K562 (cell line): Measurements from ENCODE around the gene CBLC. TPM values are rescaled to one million over a fixed set of nuclear protein-coding genes. Genes with fewer than 3 reads are reported as not detected.

ENCODE experiments used
- BCOR ChIP-seq: fragments of 450-650 bp; IDR thresholded peaks from 2 replicates; pipeline ENCODE4 v1.6.1; 2016
- DDX20 ChIP-seq: fragments of 450-650 bp; IDR thresholded peaks from 2 replicates; pipeline ENCODE4 v1.6.1; 2016; ENCODE audit warnings: missing genetic modification characterization, low read depth, mild to moderate bottlenecking, missing compliant biosample characterization, moderate library complexity
- NFIX ChIP-seq: fragments of 250-450 bp; sonication (Bioruptor Pico); IDR thresholded peaks from 2 replicates; pipeline ENCODE4 v1.4.0; 2020; ENCODE audit warnings: low read depth, mild to moderate bottlenecking, moderate library complexity
- NR2C2 ChIP-seq, 2 experiments: fragments of 200-800 bp in 1 of 2; sonication (Bioruptor generic) in 1 of 2; sonication (generic) in 1 of 2; formaldehyde crosslinking in 1 of 2; IDR thresholded peaks; 2 replicates each; pipeline versions ENCODE4 v1.6.1 to v1.8.0; 2016 to 2022; ENCODE audit warnings: mild to moderate bottlenecking in 1 of 2, missing compliant biosample characterization in 1 of 2, missing genetic modification characterization in 1 of 2, missing genetic modification reagents in 1 of 2
- RBFOX2 ChIP-seq: fragments of 200-400 bp; formaldehyde crosslinking; IDR thresholded peaks from 2 replicates; pipeline ENCODE4 v1.6.1; 2017; ENCODE audit warnings: low read depth, mild to moderate bottlenecking, low read length, moderate library complexity
- RBM17 ChIP-seq: fragments of 200-400 bp; formaldehyde crosslinking; IDR thresholded peaks from 2 replicates; pipeline ENCODE4 v1.6.1; 2017; ENCODE audit warnings: low read depth, mild to moderate bottlenecking, low read length, borderline replicate concordance
- SIN3B ChIP-seq: fragments of 450-650 bp; IDR thresholded peaks from 2 replicates; pipeline ENCODE4 v1.6.1; 2017; ENCODE audit warnings: low read depth, mild to moderate bottlenecking, moderate library complexity
- TCFL5 ChIP-seq: fragments of 250-450 bp; sonication (Bioruptor Pico); conservative IDR thresholded peaks from 2 replicates; pipeline ENCODE4 v1.6.1; 2021; ENCODE audit warnings: mild to moderate bottlenecking, moderate library complexity, matching md5 sums
- ZNF165 ChIP-seq: fragments of 250-450 bp; sonication (Bioruptor Pico); IDR thresholded peaks from 2 replicates; pipeline ENCODE4 v1.4.0; 2020; ENCODE audit warnings: borderline replicate concordance
- ZNF239 ChIP-seq: fragments of 250-450 bp; sonication (Bioruptor Pico); IDR thresholded peaks from 2 replicates; pipeline ENCODE4 v1.4.0; 2020; ENCODE audit warnings: mild to moderate bottlenecking
- polyA plus RNA-seq, 8 experiments: library from polyadenylated mRNA; depleted of rRNA in 4 of 8; stranded (reverse) in 5 of 8; unstranded in 3 of 8; fragments of >200 nt; fragmentation: Nextera tagmentation in 2 of 8; fragmentation: Illumina TruSeq in 1 of 8; extraction: Ambion mirVana in 2 of 8; extraction: Trizol in 1 of 8; gene quantifications; 2 replicates each; pipeline versions ENCODE4 v1.2.1 to v1.2.3, GENCODE V29; 2011 to 2014; ENCODE audit warnings: inconsistent platforms in 1 of 8, missing spikeins in 1 of 8
- total RNA-seq, 7 experiments: library from RNA; depleted of rRNA in 6 of 7; stranded (reverse); fragments of >200 nt in 6 of 7; fragmentation: Illumina TruSeq in 2 of 7; extraction: Trizol in 2 of 7; gene quantifications; 2 replicates each; pipeline versions ENCODE4 v1.2.1 to v1.2.3, GENCODE V29; 2011 to 2021; ENCODE audit warnings: low replicate concordance in 1 of 7
- TF ChIP-seq, protein P1 (sequence below): fragments of 450-650 bp; formaldehyde crosslinking; IDR thresholded peaks from 2 replicates; pipeline ENCODE4 v1.4.0; 2022; ENCODE audit warnings: missing genetic modification characterization
- TF ChIP-seq, protein P2 (sequence below), 2 experiments: fragments of 450-650 bp in 1 of 2; sonication (generic) in 1 of 2; formaldehyde crosslinking in 1 of 2; IDR thresholded peaks; 2 replicates each; pipeline versions ENCODE4 v1.7.1 to v1.9.0; 2016 to 2022; ENCODE audit warnings: inconsistent platforms in 1 of 2, mild to moderate bottlenecking in 1 of 2, missing genetic modification reagents in 1 of 2
- TF ChIP-seq, protein P3 (sequence below): sonication (generic); formaldehyde crosslinking; IDR thresholded peaks from 2 replicates; pipeline ENCODE4 v1.8.0; 2022; ENCODE audit warnings: mild to moderate bottlenecking, missing genetic modification reagents

CBLC gene
- total and polyA plus RNA-seq, 9 of the 15 experiments (the other 6 are each of a cell fraction or from before 2014, with no cell fraction given), result 0.09 TPM; not detected in 8

DNA sequence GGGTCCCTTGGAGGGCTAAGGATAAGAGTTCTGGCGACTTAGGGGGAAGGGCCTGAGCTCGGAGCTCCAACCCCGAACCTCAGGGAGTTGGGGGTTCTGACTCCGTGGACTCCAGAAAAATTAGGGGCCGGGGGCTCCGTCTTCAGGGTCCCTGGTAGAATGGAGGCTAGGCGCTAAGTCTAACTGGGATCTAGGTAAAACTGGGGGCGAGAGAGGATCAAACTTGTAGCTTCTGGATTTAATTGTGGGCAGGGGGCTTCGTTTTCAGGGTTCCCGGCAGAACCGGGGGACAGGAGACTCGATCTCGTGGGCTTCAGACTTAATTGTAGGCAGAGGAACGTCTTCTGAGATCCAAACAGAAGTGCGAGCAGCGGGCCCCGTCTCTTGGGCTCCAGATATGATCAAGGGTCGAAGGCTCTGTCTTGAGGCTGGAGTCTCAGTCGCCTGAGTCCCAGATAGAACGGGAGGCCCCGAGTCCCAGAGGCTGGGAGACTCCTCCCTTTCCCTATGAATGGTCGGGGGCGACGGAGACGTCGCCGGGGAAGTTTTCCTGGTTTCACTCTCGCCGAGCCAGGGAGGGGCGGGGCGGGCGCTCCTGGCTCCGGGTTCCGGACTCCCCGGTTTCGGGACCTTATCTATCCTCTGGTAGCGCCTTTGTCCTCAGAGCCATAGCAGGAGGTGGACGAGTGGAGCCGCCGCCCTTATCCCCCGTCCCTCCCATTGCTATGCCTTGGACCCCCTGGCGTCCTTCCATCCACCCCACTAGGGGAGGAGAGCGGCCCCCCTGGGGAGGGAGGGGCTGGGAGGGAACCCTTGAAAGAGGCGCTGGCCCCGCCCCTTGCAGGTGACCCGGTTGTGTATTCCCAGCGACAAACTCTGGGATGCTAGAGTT lies 69.7 kb downstream of the CBLC start (continued):
- TF ChIP-seq DDX20 (tag) (no peak), NR2C2 (CRISPR knock-in tag; IDR thresholded peaks at IDR 0.05) (no peak), NR2C2 (tag; IDR thresholded peaks at IDR 0.05) (peak; percentile 84), ZNF165 (CRISPR knock-in tag) (no peak), TCFL5 (no peak), NFIX (CRISPR knock-in tag) (no peak), ZNF239 (no peak), SIN3B (no peak), RBM17 (no peak), RBFOX2 (peak; percentile 68), BCOR (0 out of 2 replicates have a peak, but pooled peaks have one; percentile 17)
- TF ChIP-seq, protein P1, sequence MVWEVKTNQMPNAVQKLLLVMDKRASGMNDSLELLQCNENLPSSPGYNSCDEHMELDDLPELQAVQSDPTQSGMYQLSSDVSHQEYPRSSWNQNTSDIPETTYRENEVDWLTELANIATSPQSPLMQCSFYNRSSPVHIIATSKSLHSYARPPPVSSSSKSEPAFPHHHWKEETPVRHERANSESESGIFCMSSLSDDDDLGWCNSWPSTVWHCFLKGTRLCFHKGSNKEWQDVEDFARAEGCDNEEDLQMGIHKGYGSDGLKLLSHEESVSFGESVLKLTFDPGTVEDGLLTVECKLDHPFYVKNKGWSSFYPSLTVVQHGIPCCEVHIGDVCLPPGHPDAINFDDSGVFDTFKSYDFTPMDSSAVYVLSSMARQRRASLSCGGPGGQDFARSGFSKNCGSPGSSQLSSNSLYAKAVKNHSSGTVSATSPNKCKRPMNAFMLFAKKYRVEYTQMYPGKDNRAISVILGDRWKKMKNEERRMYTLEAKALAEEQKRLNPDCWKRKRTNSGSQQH, result no peak
- TF ChIP-seq, protein P2, sequence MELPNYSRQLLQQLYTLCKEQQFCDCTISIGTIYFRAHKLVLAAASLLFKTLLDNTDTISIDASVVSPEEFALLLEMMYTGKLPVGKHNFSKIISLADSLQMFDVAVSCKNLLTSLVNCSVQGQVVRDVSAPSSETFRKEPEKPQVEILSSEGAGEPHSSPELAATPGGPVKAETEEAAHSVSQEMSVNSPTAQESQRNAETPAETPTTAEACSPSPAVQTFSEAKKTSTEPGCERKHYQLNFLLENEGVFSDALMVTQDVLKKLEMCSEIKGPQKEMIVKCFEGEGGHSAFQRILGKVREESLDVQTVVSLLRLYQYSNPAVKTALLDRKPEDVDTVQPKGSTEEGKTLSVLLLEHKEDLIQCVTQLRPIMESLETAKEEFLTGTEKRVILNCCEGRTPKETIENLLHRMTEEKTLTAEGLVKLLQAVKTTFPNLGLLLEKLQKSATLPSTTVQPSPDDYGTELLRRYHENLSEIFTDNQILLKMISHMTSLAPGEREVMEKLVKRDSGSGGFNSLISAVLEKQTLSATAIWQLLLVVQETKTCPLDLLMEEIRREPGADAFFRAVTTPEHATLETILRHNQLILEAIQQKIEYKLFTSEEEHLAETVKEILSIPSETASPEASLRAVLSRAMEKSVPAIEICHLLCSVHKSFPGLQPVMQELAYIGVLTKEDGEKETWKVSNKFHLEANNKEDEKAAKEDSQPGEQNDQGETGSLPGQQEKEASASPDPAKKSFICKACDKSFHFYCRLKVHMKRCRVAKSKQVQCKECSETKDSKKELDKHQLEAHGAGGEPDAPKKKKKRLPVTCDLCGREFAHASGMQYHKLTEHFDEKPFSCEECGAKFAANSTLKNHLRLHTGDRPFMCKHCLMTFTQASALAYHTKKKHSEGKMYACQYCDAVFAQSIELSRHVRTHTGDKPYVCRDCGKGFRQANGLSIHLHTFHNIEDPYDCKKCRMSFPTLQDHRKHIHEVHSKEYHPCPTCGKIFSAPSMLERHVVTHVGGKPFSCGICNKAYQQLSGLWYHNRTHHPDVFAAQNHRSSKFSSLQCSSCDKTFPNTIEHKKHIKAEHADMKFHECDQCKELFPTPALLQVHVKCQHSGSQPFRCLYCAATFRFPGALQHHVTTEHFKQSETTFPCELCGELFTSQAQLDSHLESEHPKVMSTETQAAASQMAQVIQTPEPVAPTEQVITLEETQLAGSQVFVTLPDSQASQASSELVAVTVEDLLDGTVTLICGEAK (IDR thresholded peaks at IDR 0.05), result 0 out of 2 replicates have a peak, but pooled peaks have one; percentile 50
- TF ChIP-seq, protein P2 (CRISPR knock-in tag; IDR thresholded peaks at IDR 0.05), result no peak
- TF ChIP-seq, protein P3, sequence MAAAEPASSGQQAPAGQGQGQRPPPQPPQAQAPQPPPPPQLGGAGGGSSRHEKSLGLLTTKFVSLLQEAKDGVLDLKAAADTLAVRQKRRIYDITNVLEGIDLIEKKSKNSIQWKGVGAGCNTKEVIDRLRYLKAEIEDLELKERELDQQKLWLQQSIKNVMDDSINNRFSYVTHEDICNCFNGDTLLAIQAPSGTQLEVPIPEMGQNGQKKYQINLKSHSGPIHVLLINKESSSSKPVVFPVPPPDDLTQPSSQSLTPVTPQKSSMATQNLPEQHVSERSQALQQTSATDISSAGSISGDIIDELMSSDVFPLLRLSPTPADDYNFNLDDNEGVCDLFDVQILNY (CRISPR knock-in tag), result no peak
